Stimulated activated naive B cell treated with anti-CD40 and anti-IgM and Interleukin-4, amounts not matched to agents 10 μg/mL and 1 μg/mL and 100 μg/mL, for 72 hours (primary cell): ENCODE data around the gene ARHGAP25.

Experiments used
- ATAC-seq, 2 donors: fragments of 150-1000 bp; cut with Tn5 transposase; replicated peaks; 2 replicates each; pipeline ENCODE4 v1.10.0; 2021; ENCODE audit warnings: moderate library complexity in 1 of 2
- DNase-seq: peaks from one replicate; pipeline ENCODE4 v3.0.0; 2021
- H3K27ac Mint-ChIP-seq: one replicate; pipeline ENCODE4 v1.8.0; 2022; ENCODE audit warnings: mild to moderate bottlenecking, mixed read lengths
- H3K27me3 Mint-ChIP-seq, 2 donors: one replicate each; pipeline ENCODE4 v1.8.0; 2022; ENCODE audit warnings: mixed read lengths in 2 of 2
- H3K36me3 Mint-ChIP-seq, 2 donors: one replicate each; pipeline ENCODE4 v1.8.0; 2022; ENCODE audit warnings: mixed read lengths in 2 of 2, mild to moderate bottlenecking in 1 of 2
- H3K4me1 Mint-ChIP-seq, 2 donors: one replicate each; pipeline ENCODE4 v1.8.0; 2022; ENCODE audit warnings: mixed read lengths in 2 of 2, mild to moderate bottlenecking in 1 of 2
- H3K4me3 Mint-ChIP-seq, 2 donors: one replicate each; pipeline ENCODE4 v1.8.0; 2022; ENCODE audit warnings: mild to moderate bottlenecking in 2 of 2, mixed read lengths in 2 of 2, moderate library complexity in 1 of 2
- H3K9me3 Mint-ChIP-seq, 2 donors: one replicate each; pipeline ENCODE4 v1.8.0; 2022; ENCODE audit warnings: mixed read lengths in 2 of 2, mild to moderate bottlenecking in 1 of 2

Gene ARHGAP25, protein sequence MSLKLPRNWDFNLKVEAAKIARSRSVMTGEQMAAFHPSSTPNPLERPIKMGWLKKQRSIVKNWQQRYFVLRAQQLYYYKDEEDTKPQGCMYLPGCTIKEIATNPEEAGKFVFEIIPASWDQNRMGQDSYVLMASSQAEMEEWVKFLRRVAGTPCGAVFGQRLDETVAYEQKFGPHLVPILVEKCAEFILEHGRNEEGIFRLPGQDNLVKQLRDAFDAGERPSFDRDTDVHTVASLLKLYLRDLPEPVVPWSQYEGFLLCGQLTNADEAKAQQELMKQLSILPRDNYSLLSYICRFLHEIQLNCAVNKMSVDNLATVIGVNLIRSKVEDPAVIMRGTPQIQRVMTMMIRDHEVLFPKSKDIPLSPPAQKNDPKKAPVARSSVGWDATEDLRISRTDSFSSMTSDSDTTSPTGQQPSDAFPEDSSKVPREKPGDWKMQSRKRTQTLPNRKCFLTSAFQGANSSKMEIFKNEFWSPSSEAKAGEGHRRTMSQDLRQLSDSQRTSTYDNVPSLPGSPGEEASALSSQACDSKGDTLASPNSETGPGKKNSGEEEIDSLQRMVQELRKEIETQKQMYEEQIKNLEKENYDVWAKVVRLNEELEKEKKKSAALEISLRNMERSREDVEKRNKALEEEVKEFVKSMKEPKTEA

DNA sequence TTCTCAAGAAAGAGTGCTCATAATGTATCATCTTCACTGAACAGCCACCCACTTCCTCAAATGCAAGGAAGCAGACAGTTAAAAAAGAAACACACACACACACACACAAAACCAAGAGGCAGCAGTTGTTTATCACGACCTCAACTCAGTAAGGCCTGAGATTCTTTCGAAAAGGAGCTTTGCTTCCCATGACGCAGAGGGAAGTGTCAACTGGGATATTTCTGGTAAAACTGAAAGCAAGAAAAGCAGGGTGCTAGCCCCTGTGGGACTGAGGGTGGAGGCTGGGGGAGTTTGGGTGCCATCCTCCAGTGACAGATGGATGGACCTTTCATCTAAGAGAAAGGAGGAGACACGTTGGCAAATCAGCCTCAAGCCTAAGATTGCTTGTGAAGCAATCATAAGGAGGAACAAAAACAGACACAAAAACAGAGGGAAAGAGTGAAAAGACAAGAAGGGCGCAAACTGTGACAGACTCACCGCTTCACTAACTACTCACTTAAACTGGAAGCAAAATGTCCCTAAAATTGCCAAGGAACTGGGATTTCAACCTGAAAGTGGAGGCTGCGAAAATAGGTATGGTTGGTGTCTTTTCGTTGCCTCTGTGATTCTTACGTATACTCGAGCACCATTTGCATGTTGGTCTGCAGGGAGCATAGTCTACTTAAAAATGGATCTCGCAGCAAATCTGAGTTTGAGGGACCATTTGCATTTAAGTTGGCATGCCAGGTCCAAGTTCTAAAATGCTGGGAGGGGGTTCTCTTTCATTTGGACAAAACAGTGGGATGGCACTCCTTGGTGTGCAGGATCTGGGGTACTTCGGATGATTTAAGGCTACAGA is at the start of gene ARHGAP25:
ARHGAP25 (plus strand) TSS at position 124 of the 838 bp plus-strand sequence; CDS start at position 513, 389 bp downstream.
- ATAC-seq: peak; percentile 82 to 84
- DNase-seq: peak; percentile 92
- peaks cover 16 to 27% of the 10 kb centered on the region in 2 donors for H3K36me3 Mint-ChIP-seq
- peaks cover 19 to 30% of the 10 kb centered on the region in 2 donors for H3K4me1 Mint-ChIP-seq
- no peak within 1 kb of the TSS for H3K4me3 Mint-ChIP-seq
- no peak within 1 kb of the TSS for H3K27ac Mint-ChIP-seq
- H3K9me3 Mint-ChIP-seq: peaks cover 0 to 3% of the 10 kb centered on the region in 2 donors
- no peaks in the 10 kb centered on the region for H3K27me3 Mint-ChIP-seq

DNA sequence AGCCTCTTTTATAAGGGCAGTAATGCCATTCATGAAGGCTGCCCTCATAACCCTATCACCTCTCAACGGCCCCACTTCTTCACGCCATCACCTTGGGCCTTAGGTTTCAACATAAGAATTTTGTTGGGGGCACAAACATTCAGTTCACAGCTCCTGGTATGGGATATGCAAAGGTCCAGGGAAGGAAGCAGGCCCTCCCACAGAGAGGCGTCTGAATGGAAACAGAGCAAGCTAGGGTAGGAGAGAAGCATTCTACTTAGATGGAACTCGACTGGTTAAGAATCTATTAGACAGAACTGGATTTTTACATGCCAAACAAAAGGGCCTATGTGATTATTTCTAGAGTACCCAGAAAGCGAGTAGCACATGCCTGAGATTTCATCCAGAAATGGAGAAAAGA is 48.4 kb upstream of the ARHGAP25 start:
- no peaks in the 10 kb centered on the region for H3K36me3 Mint-ChIP-seq
- no peak overlapping the region for H3K4me3 Mint-ChIP-seq
- no peaks in the 10 kb centered on the region for H3K27me3 Mint-ChIP-seq
- peaks cover 21 to 42% of the 10 kb centered on the region in 2 donors for H3K4me1 Mint-ChIP-seq
- ATAC-seq (no peak), DNase-seq (no peak)
- no peak overlapping the region for H3K27ac Mint-ChIP-seq
- H3K9me3 Mint-ChIP-seq: peaks cover 0 to 4% of the 10 kb centered on the region in 2 donors

DNA sequence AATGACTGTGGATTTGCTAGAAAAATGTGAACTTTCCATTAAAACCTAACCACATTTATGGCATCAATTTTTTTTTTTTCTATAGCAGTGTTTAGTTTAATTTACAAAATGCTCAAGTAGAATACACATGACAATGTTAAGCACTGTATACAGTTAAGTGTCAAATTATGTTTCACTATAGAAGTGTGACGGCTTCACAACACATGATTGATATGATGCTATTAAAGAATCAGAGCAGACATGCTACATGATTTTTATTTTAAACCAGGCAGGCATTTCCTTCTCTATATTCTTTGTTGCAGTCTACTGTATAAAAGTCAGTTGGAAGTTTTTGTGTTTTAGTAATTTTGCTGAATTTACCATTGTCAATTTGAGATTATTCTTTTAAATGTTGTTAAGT is 47.6 kb upstream of the ARHGAP25 start:
- Mint-ChIP-seq H3K36me3 (no peaks in the 10 kb centered on the region), H3K4me1 (peaks cover 26 to 51% of the 10 kb centered on the region in 2 donors), H3K4me3 (no peak overlapping the region), H3K9me3 (peaks cover 0 to 2% of the 10 kb centered on the region in 2 donors), H3K27me3 (no peaks in the 10 kb centered on the region), H3K27ac (no peak overlapping the region)
- no peak for ATAC-seq
- DNase-seq: no peak

- Mint-ChIP-seq H3K27me3 (no peaks in the 10 kb centered on the region), H3K9me3 (peaks cover 0 to 2% of the 10 kb centered on the region in 2 donors), H3K27ac (peak overlapping the region; percentile 94), H3K4me1 (peaks cover 34 to 71% of the 10 kb centered on the region in 2 donors), H3K4me3 (peak overlapping the region; percentile 71 to 74), H3K36me3 (no peaks in the 10 kb centered on the region)
- ATAC-seq (peak; percentile 88 to 90), DNase-seq (peak; percentile 66)
Observed at GRCh38 chr2:68689553-68690537, 44.8 kb upstream of the ARHGAP25 start.

GRCh38 chr2:68690851-68691250 is 43.8 kb upstream of the ARHGAP25 start:
- DNase-seq (no peak), ATAC-seq (no peak)
- Mint-ChIP-seq H3K4me3 (peak overlapping the region; percentile 71 to 74), H3K27me3 (no peaks in the 10 kb centered on the region), H3K4me1 (peaks cover 37 to 71% of the 10 kb centered on the region in 2 donors), H3K9me3 (peaks cover 0 to 2% of the 10 kb centered on the region in 2 donors), H3K27ac (peak overlapping the region; percentile 94), H3K36me3 (no peaks in the 10 kb centered on the region)

GRCh38 chr2:68692511-68692910 is 42.1 kb upstream of the ARHGAP25 start:
- H3K4me1 Mint-ChIP-seq: peaks cover 35 to 65% of the 10 kb centered on the region in 2 donors
- peak overlapping the region; percentile 7 to 15 for H3K4me3 Mint-ChIP-seq
- peak overlapping the region; percentile 4 for H3K27ac Mint-ChIP-seq
- ATAC-seq (no peak), DNase-seq (no peak)
- H3K27me3 Mint-ChIP-seq: peaks cover 0 to 5% of the 10 kb centered on the region in 2 donors
- peaks cover 0 to 2% of the 10 kb centered on the region in 2 donors for H3K9me3 Mint-ChIP-seq
- H3K36me3 Mint-ChIP-seq: no peaks in the 10 kb centered on the region

GRCh38 chr2:68693951-68694350 is 40.7 kb upstream of the ARHGAP25 start:
- Mint-ChIP-seq H3K27me3 (peaks cover 0 to 5% of the 10 kb centered on the region in 2 donors), H3K4me1 (peaks cover 32 to 54% of the 10 kb centered on the region in 2 donors), H3K9me3 (peaks cover 0 to 2% of the 10 kb centered on the region in 2 donors), H3K36me3 (no peaks in the 10 kb centered on the region), H3K4me3 (no peak overlapping the region), H3K27ac (peak overlapping the region; percentile 14)
- no peak for ATAC-seq
- no peak for DNase-seq

- peaks cover 19 to 39% of the 10 kb centered on the region in 2 donors for H3K4me1 Mint-ChIP-seq
- no peak overlapping the region for H3K4me3 Mint-ChIP-seq
- no peak overlapping the region for H3K27ac Mint-ChIP-seq
- ATAC-seq (no peak), DNase-seq (no peak)
- peaks cover 0 to 4% of the 10 kb centered on the region in 2 donors for H3K9me3 Mint-ChIP-seq
- H3K36me3 Mint-ChIP-seq: no peaks in the 10 kb centered on the region
- H3K27me3 Mint-ChIP-seq: peaks cover 0 to 5% of the 10 kb centered on the region in 2 donors
Observed at GRCh38 chr2:68695971-68696370, 38.6 kb upstream of the ARHGAP25 start.

GRCh38 chr2:68696554-68696953 is 38.1 kb upstream of the ARHGAP25 start:
- Mint-ChIP-seq H3K27ac (peak overlapping the region; percentile 51), H3K27me3 (peaks cover 0 to 5% of the 10 kb centered on the region in 2 donors), H3K4me1 (peaks cover 17 to 33% of the 10 kb centered on the region in 2 donors), H3K36me3 (no peaks in the 10 kb centered on the region), H3K4me3 (no peak overlapping the region), H3K9me3 (peaks cover 0 to 4% of the 10 kb centered on the region in 2 donors)
- no peak for ATAC-seq
- no peak for DNase-seq

DNA sequence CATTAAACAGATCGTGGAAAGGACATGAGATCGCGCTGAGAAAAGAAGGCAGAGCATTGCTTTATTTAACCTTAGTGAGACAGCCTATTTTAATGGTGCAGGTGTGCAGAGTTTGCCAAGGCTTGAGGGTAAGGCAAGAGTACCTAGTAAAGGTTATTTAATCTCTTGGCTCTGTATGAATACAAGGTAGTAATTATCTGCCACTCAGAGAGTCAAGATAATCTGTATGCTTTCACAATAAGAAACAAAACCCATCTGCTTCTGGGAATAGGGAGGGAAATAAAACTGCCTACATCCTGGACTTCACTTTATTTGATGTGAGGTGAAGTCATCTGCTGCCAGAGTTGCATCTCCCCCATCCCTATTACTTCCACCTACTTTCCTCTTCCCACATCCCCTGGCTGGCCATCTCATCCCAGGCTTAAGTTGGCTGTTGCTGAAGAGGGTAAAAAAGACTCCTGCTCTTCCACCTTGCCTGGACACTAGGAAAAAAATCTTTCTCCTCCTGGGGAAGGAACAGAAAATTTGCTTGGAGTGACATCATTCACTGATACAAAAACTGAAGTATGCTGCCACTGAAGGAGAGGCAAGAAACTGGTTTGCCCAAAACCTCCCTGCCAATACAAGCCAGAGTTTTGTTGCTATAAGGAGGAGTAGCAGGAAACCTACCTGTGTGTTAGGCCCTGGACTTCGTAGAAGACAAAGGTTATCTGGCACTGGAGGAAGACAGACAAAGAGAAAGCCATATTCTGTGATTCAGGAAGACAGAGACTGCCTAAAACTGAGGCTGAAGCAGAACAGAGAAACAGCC is 35.8 kb upstream of the ARHGAP25 start:
- Mint-ChIP-seq H3K27me3 (peaks cover 0 to 5% of the 10 kb centered on the region in 2 donors), H3K4me1 (peaks cover 4 to 12% of the 10 kb centered on the region in 2 donors), H3K27ac (peak overlapping the region; percentile 62), H3K9me3 (peaks cover 0 to 2% of the 10 kb centered on the region in 2 donors), H3K4me3 (no peak overlapping the region), H3K36me3 (no peaks in the 10 kb centered on the region)
- DNase-seq (no peak), ATAC-seq (no peak)

GRCh38 chr2:68700560-68700959 is 34.1 kb upstream of the ARHGAP25 start:
- DNase-seq: no peak
- H3K27ac Mint-ChIP-seq: no peak overlapping the region
- H3K27me3 Mint-ChIP-seq: peaks cover 0 to 5% of the 10 kb centered on the region in 2 donors
- H3K4me1 Mint-ChIP-seq: peaks cover 2 to 8% of the 10 kb centered on the region in 2 donors
- H3K9me3 Mint-ChIP-seq: peaks cover 0 to 2% of the 10 kb centered on the region in 2 donors
- H3K36me3 Mint-ChIP-seq: no peaks in the 10 kb centered on the region
- no peak overlapping the region for H3K4me3 Mint-ChIP-seq
- no peak for ATAC-seq

DNA sequence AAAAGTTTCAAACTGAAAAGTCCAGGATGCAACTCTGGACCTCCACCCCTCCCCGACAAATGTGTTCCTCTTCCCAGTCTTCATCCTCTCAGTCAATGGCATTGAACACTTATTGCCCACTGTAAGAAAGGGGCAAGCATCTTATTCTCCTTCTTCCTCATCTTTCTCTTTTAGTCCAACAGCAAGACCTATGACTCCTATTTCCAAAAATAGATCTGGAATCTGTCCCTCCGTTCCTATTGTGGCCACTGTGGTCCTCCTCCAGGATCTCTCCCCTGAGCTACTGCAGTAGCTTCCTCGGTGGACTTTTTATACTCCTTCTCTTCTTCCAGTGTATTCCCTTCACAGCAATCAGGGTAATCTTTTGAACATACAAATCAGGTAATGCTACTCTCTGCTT is 28.0 kb upstream of the ARHGAP25 start:
- H3K36me3 Mint-ChIP-seq: peaks cover 0 to 2% of the 10 kb centered on the region in 2 donors
- DNase-seq (no peak), ATAC-seq (no peak)
- H3K4me1 Mint-ChIP-seq: peaks cover 14 to 24% of the 10 kb centered on the region in 2 donors
- no peaks in the 10 kb centered on the region for H3K27me3 Mint-ChIP-seq
- no peak overlapping the region for H3K27ac Mint-ChIP-seq
- peaks cover 0 to 7% of the 10 kb centered on the region in 2 donors for H3K9me3 Mint-ChIP-seq
- H3K4me3 Mint-ChIP-seq: no peak overlapping the region
